ENCODE data around the gene CAND2. TPM values are rescaled to one million over a fixed set of nuclear protein-coding genes. Genes with fewer than 3 reads are reported as not detected.

The CAND2 gene
- total and polyA plus RNA-seq, 3 donors from 2014 or later: 38.0 to 128 (median 118) TPM

GRCh38 chr3:12768579-12769527 is 27.6 kb upstream of the CAND2 start:
- intact Hi-C loops (cut with DNase I; ENCODE audit: low total_unique reads): no loop called here
- DNase-seq: no peak
- no peak for TF ChIP-seq POLR2A (IDR thresholded peaks at IDR 0.05)
- TF ChIP-seq CTCF (IDR thresholded peaks at IDR 0.05): no peak

DNA sequence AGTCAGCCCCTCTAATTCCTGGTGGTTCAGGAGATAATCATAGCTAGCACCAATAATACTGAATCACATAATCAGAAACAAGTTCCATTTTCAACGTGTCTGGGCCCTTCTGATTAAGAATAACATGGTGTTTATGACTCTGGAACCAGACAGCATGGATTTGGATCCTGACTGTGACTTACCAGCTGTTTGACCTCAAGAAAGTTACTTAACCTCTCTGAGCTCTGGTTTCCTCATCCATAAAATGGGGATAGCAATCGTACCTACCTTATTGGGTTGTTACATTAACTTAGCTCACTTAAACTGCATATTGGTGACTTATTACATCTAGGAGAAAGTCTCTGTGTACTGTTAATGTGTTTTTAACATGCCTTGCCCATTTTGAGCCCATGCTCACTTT is 26.7 kb upstream of the CAND2 start:
- H3K4me1 ChIP-seq: peaks cover 3% of the 10 kb centered on the region
- no peak for DNase-seq
- H3K27me3 ChIP-seq: no peaks in the 10 kb centered on the region
- no peak overlapping the region for H3K27ac ChIP-seq
- 73 to 82% methylated on average over 2 of the region's 2 CpGs for WGBS, 2 donors
- no peaks in the 10 kb centered on the region for H3K9me3 ChIP-seq
- H3K36me3 ChIP-seq (ENCODE audit: low read depth, missing control alignments): no peaks in the 10 kb centered on the region
- intact Hi-C loops (cut with DNase I; ENCODE audit: low total_unique reads): no loop called here
- TF ChIP-seq CTCF (IDR thresholded peaks at IDR 0.05) (no peak), POLR2A (IDR thresholded peaks at IDR 0.05) (no peak)
- no peak overlapping the region for H3K4me3 ChIP-seq

More at GRCh38 chr3:12768579-12769527, 27.6 kb upstream of the CAND2 start:
- Histone ChIP-seq H3K36me3 (ENCODE audit: low read depth, missing control alignments) (no peaks in the 10 kb centered on the region), H3K27me3 (no peaks in the 10 kb centered on the region), H3K4me3 (no peak overlapping the region), H3K9me3 (no peaks in the 10 kb centered on the region), H3K27ac (no peak overlapping the region), H3K4me1 (peaks cover 3% of the 10 kb centered on the region)
- 70 to 89% methylated on average over 9 to 47 of the region's 54 CpGs for WGBS, 2 donors

GRCh38 chr3:12771236-12771635 is 25.2 kb upstream of the CAND2 start:
- WGBS, 2 donors: 86 to 89% methylated on average over 9 of the region's 9 CpGs
- no peak overlapping the region for H3K27ac ChIP-seq
- peaks cover 3% of the 10 kb centered on the region for H3K4me1 ChIP-seq
- H3K27me3 ChIP-seq: no peaks in the 10 kb centered on the region
- no peak for DNase-seq
- H3K36me3 ChIP-seq (ENCODE audit: low read depth, missing control alignments): no peaks in the 10 kb centered on the region
- H3K9me3 ChIP-seq: no peaks in the 10 kb centered on the region
- no peak overlapping the region for H3K4me3 ChIP-seq
- intact Hi-C loops (cut with DNase I; ENCODE audit: low total_unique reads): no loop called here
- TF ChIP-seq CTCF (IDR thresholded peaks at IDR 0.05) (no peak), POLR2A (IDR thresholded peaks at IDR 0.05) (no peak)

DNA sequence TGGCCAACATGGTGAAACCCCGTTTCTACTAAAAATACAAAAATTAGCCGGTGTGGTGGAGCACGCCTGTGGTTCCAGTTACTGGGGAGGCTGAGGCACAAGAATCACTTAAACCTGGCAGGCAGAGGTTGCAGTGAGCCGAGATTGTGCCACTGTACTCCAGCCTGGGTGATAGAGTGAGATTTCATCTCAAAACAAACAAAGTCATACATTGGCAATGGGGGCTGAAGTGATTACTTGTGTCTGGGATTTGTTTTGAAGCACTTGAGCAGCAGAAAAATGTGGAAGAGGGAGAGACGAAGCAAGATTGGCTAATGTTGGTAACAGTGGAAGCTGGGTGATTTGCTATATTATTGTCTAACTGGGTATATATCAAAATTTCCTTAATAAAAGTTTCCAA is 24.0 kb upstream of the CAND2 start:
- Histone ChIP-seq H3K9me3 (no peaks in the 10 kb centered on the region), H3K36me3 (ENCODE audit: low read depth, missing control alignments) (no peaks in the 10 kb centered on the region), H3K4me3 (no peak overlapping the region), H3K27ac (no peak overlapping the region), H3K4me1 (peaks cover 3% of the 10 kb centered on the region), H3K27me3 (no peaks in the 10 kb centered on the region)
- WGBS, 2 donors: 89 to 96% methylated on average over 5 of the region's 5 CpGs
- TF ChIP-seq CTCF (IDR thresholded peaks at IDR 0.05) (no peak), POLR2A (IDR thresholded peaks at IDR 0.05) (no peak)
- DNase-seq: no peak
- intact Hi-C loops (cut with DNase I; ENCODE audit: low total_unique reads): no loop called here

All from testis (tissue), 3 donors.